HG03460 (cell line): ENCODE measurements around the gene ADCY9.
"Not testable (repeated sequence)": the region's sequence is repeated elsewhere in the genome, so short reads cannot be mapped to it uniquely, and the experiment has no call there.

ENCODE experiments used
- ATAC-seq: cut with Tn5 transposase; IDR thresholded peaks from one replicate; pipeline ENCODE4 v1.9.1; 2021; ENCODE audit not compliant: unreplicated experiment

Gene ADCY9

DNA sequence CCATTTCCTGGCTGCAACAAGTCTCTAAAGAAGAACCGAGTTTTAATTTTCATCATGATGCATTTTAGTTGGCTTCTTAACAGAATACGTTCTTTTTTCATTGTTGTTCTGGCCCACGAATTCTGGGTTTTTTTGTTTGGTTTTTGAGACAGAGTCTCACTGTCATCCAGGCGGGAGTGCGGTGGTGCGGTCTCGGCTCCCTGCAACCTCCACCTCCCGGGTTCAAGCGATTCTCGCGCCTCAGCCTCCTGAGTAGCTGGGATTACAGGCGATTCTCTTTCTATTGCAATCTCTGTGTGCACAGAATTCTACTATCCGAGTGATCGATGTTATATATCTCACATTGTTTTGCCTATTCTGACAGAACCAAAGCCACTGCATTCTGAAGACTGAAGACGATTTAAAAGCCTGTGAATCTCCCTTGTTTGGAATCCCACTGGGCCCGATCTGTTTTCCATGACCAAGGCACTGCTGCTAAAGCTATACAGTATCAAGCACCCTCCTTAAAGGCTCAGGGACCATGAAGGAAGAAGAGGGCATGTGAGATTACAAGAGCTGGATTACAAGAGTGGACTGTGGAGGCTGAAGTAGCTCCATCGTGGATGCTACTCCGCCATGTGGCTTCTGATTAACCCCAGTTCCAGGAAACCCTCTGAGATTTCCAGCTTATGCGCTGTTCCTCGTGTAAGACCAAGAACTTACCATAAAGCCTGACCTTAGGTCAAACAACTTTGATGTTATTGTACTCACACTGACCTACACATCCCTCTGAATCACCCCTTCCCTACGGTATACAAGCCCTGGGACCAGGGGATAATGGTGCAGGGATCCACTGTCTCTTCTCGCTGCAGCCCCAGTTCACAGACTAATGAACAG is 44.3 kb downstream of the ADCY9 start:
- no peak for ATAC-seq

DNA sequence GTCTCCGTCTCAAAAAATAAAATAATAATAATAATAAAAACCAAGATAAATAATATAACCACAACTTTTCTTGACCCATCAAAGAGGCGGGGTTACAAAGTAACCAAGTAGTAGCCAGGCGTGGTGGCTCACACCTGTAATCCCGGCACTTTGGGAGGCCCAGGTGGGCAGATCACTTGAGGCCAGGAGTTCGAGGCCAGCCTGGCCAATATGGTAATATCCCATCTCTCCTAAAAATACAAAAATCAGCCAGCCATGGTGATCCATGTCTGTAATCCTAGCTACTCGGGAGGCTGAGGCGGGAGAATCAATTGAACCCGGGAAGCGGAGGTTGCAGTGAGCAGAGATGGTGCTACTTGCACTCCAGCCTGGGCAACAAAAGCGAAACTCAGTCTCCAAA is 45.3 kb downstream of the ADCY9 start:
- no peak for ATAC-seq

DNA sequence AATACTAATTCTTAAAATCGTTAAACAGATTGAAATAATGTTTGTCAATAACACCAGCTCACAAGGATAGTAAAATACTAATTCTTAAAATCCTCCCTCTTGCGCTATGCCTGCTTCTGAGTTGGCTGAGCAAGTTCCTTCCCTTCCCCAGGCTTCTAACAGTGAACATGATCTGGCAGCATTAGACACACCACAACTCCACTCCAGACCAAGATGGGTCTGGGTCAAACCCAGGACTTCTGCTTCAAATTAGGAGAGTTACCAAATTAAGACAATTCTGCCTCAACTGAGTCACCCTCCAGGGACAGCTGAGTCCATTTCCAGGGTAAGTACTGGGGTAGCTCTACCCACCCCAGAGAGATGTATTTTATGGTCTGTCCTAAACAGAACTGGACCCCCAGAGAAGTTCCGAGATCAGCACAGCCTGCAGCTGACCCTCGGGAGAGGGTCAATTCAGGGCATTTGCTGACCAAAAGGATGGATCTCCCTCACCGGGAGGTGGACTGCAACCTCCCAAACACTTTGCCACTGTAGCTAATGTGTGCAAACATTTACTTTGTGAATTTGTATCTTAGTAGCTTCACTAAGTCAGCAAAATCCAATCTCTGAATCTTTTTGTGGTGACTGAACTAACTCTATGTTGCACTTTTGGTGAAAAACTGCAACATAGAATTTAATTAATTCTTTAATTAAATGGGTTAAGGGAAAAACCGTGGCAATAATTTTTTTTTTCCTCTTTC is 48.8 kb downstream of the ADCY9 start:
- ATAC-seq: no peak

DNA sequence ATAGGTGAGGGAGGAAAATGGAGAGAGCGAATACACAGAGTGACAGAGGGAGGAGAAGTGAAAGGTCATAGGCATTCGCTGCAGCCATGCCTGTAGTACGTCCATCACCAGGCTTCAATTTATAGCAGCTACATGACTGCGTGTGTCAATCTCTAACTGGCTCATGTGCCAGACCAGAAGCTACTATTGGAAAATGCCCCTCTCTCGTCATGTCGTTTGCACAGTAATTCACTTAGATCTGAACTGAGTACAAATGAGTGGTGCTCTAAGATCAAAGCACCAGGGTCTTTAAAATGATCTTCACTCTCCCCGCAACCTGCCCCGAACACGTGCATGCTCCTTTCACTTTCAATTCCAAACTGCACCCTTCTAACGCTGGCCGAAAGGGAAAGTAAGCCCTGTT is 51.3 kb downstream of the ADCY9 start:
- ATAC-seq: no peak

DNA sequence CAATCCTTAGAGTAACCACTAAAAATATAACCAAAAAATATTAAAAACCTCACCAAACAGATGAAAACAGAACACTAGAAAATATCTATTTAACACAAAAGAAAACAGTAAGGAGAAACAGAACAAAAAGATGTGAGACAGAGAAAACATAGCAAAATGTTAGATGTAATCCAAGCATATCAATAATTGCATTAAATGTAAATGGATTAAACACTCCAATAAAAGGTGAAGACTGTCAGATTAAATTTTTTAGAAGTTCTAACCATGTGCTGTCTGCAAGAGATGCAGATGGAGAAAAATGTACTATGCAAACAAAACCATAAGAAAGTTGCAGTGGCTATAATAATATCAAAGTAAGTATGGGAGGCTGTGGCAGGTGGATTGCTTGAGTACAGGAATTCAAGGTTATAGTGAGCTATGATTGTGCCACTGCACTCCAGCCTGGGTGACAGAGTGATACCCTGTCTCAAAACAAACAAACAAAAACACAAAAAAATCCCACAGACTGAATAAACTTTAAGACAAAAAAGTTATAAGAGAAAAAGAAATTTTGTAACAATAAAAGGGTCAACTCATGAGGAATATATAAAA is 53.9 kb downstream of the ADCY9 start:
- no peak for ATAC-seq

DNA sequence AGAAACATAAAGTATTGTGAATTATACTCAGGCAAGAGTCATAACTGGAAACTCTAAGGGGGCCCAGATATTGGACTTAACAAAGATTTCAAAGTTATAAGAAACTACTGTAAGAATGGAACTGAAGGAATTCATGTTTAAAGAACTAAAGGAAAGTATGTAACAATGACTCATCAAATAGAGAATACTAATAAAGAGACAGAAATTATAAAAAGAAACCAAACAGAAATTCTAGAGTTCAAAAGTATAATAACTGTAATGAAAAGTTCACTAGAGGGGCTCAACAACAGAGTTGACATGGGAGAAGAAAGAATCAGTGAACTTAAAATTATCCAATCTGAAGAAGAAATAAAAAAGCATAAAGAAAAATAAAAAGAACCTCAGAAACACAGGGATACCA is 55.4 kb downstream of the ADCY9 start:
- ATAC-seq: no peak

DNA sequence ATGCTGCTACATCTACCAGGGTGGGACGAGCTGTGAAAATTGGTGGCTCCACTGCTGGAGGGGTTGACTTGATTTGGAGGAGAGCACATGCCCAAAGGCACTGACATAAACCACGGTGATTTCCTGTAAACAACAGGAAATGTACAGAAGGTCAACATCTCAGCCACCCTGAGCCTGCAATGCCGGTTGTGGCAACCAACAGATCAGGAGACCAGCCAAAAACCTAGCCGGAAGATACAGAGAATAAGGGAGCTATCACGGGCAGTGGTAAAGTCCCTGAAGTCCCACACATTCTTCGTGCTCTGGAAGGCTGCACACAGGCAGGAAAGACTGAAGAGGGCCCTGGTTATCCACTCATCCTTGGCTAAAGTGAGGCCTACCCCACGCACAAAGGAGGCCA is 56.2 kb downstream of the ADCY9 start:
- no peak for ATAC-seq

DNA sequence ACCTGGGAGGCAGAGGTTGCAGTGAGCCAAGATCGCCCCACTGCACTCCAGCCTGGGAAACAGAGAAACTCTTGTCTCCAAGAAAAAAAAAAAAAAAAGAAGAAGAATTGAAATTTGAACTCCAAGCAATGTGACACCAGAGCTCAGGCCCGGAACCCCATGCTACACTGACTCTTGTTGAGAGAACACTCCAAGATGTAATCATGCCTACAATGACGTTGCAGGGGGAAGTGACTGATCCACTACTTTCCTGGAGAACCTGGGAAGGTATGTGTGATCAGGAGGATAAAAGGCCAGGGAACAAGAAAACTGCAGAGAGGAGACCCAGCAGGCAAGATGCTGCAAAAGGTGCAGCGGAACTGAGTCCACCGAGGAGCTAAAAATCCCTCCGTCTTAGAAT is 57.9 kb downstream of the ADCY9 start:
- no peak for ATAC-seq

DNA sequence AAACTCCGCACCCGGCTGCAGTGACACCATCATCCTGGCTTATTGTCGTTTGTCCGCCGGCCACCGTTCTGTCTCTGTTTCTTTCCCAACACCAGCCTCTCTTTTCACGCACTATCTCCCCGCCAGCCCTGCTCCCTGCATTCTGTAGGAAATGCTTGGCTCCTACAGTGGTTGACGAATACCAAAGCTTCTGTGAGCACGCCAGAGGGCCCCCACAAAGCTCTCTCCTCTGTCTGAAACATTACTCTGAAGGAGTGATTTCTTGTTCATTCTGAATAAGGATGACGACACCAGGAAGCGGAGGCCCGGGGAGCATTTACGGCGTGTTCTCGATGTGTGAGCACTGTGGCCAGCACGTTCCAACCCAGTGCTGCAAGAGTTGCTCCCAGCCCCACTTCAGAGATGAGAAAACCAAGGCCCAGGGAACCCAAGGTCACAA is 58.8 kb downstream of the ADCY9 start:
- ATAC-seq: no peak

DNA sequence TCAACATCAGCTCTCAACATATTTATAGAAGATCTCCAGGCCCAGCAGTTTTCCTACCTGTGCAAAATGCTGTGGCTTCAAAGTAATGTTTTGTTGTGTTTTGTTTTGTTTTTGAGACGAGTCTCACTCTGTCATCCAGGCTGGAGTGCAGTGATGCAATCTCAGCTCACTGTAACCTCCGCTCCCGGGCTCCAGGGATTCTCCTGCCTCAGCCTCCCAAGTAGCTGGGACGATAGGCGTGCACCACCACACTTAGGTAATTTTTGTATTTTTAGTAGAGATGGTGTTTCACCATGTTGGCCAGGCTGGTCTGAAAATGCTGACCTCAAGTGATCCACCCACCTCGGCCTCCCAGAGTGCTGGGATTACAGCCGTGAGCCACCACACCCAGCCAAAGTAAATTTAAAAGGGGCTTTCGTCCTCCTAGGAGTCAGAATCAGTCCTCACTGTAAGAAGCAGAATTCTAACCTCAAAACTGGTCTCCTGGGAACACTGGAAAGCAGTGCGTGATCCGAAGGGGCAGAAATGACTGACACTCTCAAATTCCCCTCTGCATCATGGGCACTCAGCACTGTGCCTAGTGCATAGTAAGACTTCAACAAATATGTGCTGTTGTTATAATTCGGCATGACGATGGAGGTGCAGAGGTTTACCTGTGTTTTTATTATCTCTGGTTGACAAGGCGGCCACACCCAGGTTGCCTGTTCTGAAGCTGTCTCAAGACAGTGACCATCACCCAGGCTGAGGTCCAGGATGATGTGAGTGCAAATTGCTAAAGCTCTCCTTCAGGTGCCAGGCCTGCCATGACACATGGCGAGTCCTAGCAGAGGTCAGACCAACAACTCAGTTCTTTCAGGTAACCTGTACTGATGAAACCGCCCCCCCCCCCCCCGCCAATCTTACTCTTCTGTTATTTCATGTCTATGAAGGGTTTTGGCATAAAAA is 59.8 kb downstream of the ADCY9 start:
- ATAC-seq: no peak

DNA sequence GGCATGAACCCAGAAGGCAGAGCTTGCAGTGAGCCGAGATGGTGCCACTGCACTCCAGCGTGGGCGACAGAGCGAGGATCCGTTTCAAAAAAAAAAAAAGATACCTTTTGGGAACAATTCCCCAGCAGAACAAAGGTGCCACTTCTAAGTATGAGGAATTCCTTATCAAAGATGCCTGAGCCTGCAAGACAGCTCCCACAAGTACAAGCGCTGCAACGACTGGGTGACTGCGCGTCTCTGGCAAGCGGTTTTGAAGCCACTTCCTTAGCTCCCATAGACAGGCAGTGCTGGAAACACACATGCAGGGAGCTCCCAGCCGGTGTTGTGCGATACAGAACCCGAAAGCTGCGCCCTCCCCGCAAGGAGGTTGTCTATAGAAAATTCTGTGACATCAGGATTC is 60.5 kb downstream of the ADCY9 start:
- no peak for ATAC-seq

DNA sequence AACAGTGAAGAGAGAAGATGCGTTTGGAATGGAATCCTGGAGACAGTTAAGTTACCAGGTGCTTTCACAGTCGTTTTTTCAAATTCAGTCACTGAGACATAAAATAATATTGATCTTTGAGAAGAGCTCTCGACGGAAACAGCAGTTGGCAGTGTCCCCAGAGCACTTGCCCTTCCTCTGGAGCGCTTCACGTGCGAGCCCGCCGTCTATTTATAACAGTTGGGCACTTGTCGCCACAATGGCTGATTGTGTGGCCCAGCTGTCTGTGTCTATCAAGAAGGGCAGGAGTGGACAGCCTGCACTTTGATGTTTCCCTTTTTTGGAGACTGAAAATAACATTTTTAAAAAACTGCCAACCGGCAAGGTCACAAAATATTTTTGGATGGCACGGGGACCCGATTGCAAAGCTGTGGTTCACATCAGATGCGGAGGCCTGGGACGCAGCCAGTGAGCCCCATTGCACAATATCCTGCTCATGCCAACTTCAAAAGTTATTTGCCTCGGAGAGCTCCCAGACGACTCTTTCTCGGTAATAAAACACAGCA is 62.9 kb downstream of the ADCY9 start:
- no peak for ATAC-seq

DNA sequence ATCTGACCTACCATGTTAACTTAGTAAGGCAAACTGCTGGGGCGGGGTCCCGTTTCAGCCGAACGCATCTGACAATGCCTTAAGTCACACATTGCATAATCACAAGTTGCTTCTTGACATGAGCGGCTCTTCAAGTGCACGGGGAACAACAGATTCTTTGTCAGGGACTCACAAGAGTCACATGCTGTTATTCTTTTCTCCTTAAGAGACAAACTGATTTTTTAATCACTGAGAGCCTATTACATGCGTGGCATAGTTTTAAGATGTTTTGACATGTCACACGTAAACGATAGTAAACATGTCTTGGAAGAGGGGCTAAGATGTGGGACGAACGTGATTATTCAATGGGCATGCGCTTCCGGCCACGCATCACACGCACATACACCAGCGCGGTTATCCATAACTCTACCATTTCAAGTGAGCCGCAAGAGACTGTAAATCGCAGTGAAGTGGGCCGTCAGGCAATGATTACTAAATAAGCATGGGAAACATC is 63.4 kb downstream of the ADCY9 start:
- ATAC-seq: no peak

DNA sequence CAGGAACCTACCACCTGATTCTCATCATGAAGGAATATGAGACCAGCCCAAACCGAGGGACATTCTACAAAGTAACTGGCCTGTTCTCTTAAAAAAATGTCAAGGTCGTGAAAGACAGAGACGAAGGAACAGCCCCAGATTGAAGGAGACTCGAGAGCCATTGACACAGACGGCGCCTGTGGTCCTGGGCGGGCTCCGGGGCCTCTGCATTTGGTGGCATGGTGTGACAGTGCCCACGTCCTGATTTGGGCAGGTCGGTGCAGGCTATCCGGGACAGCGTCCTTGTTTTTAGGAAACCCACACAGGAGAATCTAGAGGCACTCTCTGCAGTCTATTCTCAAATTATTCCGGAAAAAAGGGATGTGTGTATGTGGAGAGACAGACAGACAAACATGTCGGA is 64.1 kb downstream of the ADCY9 start:
- ATAC-seq: no peak

DNA sequence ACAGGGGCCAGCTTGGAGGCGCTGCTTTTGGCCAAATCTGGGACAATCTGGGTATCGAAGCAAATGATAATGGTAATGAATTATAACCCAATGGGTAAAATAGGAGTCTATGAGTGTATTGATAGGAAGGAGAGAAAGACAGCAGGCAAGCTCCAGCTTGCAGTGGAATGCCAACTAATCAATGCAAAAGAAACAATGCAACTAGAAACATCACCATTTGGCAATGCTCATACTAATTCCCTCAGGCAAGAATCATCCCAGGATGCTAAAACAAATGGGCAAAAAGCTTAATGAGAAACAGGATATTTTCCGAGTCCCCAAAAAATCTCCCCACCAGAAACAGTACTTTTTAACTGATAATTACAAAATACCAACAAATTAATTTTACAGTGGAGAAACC is 64.7 kb downstream of the ADCY9 start:
- ATAC-seq: no peak

DNA sequence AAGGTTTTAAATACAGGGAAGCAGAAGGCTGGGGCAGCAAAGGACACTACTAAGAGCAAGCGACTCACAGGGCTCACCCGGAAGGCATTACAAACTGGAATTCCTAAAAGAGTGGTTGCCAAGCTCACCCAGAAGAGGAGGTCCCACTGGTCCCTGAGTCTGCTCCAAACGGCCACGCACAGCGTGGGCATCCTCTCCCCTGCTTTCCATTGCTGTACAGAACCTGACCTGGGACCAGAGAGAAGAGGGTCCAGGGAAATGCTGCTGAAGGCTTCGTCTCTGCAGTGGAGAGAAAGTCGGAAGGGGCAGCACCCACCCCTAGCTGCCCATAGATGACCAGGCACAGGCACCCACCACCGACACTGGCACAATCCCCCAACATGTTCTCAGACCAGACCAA is 67.2 kb downstream of the ADCY9 start:
- ATAC-seq: no peak

DNA sequence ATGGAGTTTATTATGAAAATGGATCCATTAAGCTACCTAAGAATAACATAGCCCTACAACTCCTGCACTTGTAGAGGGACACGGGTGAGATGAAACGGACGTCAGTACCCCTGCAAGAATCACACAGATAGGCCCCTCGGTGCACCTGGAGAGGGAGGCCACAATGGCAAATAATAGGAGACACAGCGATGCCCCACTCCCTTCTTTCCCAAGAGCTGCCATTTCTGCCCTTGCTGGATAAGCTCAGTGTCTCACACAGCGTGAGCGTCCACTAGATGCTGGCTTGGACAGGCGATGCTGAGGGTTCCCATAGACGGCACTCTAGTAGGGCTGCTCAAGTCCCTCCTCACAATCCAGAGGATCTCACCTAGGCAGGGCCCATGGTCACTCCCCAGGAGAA is 67.8 kb downstream of the ADCY9 start:
- ATAC-seq: no peak

DNA sequence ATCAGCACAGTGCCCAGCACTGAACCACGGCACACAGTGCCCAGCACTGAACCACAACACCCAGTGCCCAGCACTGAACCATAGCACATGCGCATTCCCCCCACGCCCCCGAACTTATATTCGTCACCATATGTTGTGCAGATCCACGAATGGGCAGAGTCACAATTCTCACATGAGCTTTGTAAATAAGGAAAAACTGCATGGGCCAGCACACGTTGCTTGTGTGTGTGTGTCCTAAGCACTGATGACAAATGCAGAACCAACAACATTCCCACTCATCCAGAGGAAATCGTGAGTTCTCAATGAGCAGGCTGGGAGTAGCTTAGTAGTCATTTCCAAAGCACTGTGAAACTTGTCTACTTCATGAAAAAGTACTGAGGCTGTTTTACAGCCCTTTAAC is 70.0 kb downstream of the ADCY9 start:
- ATAC-seq: no peak

DNA sequence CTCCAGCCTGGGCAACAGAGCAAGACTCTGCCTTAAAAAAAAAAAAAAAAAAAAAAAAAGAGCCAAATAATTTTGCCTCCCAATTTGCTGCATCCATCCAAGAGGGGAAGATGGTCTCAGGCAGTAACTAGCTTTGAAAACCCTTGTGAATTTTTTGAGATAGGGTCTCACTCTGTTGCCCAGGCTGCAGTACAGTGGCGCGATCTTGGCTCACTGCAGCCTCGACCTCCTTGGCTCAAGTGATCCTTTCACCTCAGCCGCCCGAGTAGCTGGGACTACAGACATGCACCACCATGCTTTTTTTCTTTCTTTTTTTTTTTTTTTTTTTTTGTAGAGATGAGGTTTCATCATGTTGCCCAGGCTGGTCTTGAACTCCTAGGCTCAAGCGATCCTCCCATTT is 70.7 kb downstream of the ADCY9 start:
- not testable (repeated sequence) for ATAC-seq

DNA sequence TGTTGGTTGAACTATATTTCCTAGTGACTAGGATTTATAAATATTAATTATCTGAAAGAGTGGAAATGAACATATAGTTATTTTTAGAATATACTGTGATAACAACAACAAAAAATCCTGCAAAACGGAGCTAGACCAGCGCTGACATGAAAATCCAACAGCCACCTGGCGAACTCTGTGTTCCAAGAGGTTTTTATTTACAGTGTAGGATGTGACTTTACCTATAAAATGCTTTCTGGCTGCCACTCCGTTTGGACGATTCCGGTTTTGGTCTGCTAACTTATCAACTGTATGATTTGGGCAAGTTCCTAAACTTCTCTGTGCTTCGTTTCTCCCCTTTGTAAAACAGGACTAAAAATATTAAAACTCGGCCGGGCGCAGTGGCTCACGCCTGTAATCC is 73.7 kb downstream of the ADCY9 start:
- ATAC-seq: no peak
